NCI-H82 (cell line): ENCODE data around the gene PAAF1.
"Not testable (repeated sequence)": the region's sequence is repeated elsewhere in the genome, so short reads cannot be mapped to it uniquely, and the experiment has no call there.

Source experiments
- DNase-seq: peaks from one replicate; lab custom pipeline; 2025; lab: John Stamatoyannopoulos, UW

The PAAF1 gene

GRCh38 chr11:73876424-73877310 lies at the start of gene PAAF1, which contains the start of gene COA4:
PAAF1 (plus strand) TSS chr11:73876999; CDS start chr11:73877022, 23 bp downstream.
COA4 (minus strand) TSS chr11:73876846; CDS start chr11:73873378, 3,468 bp downstream.
- peak; percentile 98 for DNase-seq

GRCh38 chr11:73830261-73830660 lies 46.5 kb upstream of the PAAF1 start:
- no peak for DNase-seq

DNA sequence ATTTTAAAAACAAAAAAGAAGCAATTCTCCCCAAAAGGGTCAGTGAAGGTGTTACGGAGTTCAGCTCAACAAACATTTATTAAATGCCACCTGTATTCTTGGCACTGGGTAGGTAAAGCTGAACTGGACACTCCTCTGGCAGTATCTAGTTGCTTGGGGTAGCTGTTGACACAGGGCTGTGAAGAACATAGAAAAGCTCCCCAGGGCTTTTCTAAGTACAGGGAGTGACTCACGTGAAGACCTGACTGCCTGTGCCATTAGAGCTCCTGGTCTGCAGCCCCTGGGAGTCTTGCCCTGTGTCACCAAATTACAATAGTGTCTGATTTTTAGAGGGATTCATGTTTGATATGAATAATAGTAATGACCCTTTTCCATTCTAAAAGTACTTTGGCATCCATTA lies 43.7 kb upstream of the PAAF1 start:
- DNase-seq = no peak

DNA sequence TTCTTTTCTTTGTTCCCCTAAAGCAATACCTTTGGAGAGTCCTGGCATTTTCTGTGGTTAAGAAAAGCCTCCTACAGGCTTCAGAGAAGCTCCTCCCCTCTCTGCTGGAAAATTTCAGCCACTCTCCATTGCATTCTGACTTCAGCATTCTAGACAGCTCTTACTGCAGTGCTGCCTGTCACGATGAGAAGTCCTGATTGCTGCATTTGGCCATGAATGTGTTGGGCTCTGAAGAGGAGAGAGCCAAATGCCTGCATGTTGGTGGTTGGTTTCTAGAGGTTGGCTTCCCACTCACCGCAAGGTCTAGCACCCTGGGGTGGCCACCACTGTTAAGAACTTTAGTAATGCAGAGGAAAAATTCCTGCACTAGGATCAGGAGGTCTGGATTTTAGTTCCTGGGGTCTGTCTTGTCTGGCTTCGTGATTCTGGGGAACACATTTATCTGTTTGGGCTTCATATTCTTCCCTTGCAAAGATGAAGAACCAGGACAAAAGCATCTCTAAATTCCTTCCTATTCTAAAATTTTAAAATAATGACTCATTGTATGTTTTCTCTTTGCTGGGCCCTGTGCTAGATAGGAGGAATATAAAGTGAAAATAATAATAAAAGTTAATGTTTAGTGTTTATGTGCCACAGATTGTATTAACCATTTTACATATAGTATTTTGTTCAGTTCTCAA lies 38.2 kb upstream of the PAAF1 start:
- no peak for DNase-seq

- DNase-seq = no peak
Observed at GRCh38 chr11:73839123-73839457, 37.7 kb upstream of the PAAF1 start.

GRCh38 chr11:73851046-73851764 lies 25.6 kb upstream of the PAAF1 start:
- DNase-seq = no peak

- DNase-seq = no peak
Observed at GRCh38 chr11:73852049-73852448, 24.8 kb upstream of the PAAF1 start.

DNA sequence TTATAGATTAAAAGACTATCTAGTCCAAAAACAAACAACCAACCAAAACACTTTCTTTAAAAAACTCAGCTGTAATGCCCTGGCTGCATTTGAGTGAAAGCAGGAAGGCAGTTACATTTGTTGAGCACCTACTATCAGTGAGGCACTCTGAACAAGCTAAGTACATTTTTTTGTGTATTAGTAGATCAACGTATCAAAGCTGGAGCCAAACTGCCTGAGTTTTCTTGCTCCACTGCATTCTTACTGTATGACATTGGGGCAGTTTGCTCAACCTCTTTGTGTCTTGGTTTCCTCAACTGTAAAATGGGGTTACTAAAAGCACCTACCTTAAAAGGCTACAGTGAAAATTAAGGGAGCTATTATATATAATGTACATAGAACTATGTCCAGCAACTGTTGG lies 22.1 kb upstream of the PAAF1 start:
- no peak for DNase-seq

GRCh38 chr11:73856031-73856567 lies 20.7 kb upstream of the PAAF1 start:
- DNase-seq = no peak

DNA sequence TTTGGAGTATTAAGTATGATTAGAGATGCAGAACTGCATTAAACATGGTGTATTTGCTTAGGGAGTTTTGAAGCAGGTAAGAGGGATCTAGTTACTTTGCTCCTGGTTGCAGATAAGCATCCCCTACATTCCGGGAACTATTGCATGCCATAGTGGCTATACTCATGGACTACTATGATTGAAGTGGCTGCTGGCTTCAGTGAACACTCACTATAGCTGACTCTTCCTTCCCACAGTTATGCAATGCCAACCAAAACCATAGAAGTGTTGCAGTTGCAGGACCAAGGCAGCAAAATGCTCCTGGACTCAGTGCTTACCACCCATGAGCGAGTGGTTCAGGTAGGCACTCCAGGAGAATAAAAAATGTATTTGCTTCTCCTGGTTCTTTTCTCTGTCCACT lies 17.1 kb upstream of the PAAF1 start:
- DNase-seq = no peak

DNA sequence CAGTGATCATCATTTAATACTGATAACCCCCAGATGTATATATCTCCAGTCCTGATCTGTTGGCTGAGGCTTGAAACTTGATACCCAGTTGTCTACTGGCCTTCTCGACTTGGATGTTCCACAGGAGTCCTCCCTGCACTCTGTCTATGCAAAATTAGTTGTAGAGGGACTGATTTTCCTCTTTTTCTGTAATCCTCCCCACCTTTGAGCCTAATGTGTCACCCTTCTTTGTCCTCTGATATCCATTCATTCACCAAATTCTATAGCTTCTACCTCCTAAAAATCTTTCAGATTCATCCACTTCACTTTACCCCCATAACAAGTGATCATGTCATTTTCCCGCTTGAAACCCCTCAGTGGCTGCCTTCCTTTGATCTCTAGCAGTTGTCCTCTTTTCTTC lies 16.6 kb upstream of the PAAF1 start:
- no peak for DNase-seq

DNA sequence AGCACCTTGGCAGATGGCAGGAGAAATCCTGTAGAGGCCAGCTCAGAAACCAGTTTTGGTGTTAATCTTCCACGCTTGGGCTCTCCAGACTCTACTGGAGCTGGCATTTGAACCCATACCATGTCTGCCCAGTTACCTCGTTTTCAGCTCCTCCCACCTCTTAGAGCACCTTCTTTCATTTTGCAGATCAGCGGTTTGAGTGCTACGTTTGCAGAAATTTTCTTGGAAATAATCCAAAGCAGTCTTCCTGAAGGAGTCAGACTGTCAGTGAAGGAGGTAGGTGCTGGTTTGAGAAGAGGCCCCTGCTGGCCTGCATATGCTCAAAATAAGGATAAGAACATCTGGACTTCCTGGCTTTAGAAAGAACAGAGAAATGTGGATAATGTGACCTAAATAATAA lies 13.8 kb upstream of the PAAF1 start:
- DNase-seq = no peak

DNA sequence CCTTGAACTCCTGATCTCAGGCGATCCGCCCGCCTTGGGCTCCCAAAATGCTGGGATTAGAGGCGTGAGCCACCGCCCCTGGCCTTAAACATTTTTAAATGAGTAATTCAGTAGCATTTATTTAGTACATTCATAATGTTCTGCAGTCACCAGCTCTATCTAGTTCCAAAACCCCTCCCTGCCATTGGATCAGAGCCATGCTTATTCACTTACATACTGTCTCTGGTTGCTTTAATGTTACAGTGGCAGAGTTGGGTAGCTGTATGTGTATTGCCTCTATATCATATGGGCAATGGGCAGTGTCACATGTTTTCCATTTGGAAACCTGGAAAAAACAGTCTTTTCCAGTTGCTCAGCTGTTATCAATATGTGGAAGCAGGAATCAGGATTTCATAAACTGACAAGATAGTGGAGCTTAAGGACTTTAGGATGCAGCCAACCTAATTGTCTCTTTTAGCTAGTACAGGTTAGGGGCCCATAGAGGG lies 10.7 kb upstream of the PAAF1 start:
- DNase-seq = no peak

GRCh38 chr11:73866586-73866996 lies 10.2 kb upstream of the PAAF1 start:
- DNase-seq = peak; percentile 39

DNA sequence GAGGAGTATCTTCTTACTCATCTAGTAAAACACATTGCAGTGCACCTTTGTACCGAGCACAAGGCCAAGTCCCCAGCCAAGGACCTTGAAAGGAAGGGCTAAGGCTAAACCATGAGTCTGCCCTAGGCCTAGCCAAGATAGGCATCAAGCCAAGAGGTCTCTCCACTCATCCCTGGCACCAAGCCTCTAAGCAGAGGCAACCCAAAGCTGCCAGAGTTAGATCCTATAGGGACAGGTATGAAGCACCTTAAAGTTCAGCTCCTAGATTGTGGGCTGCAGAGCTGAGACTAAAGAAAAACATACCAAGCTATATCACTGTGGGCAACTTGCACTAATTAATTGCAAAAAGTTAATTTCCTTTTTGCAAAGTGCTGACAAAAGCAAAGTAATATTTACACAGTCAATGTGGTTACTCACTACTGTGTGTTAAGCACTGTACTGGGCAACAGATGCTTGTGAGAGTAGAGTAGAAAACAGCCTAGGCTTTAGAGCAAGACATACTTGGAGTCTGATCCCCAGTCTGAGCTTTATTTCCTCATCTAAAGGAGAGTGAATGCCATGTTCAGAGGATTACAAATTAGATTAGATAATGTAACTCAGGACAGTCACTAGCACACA lies 7.4 kb upstream of the PAAF1 start:
- peak; percentile 25 for DNase-seq

DNA sequence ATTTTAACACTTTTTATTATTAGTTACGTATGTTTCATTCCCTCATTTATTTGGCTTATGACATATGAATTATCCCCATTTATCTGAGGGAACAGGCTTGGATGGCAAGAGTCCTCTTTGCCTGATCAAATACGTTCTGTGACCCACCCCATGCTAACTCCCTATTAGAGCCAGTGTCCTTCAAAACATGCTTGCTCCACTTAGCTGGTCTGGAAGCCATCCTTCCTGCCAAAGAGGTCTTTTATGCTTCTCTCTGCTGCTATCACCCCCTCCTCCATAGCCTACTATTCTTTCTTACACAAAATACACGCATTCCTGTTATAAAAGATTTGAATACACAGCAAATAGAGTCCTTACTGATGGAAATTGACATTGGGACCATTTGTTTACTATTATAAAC lies 6.5 kb upstream of the PAAF1 start:
- no peak for DNase-seq

DNA sequence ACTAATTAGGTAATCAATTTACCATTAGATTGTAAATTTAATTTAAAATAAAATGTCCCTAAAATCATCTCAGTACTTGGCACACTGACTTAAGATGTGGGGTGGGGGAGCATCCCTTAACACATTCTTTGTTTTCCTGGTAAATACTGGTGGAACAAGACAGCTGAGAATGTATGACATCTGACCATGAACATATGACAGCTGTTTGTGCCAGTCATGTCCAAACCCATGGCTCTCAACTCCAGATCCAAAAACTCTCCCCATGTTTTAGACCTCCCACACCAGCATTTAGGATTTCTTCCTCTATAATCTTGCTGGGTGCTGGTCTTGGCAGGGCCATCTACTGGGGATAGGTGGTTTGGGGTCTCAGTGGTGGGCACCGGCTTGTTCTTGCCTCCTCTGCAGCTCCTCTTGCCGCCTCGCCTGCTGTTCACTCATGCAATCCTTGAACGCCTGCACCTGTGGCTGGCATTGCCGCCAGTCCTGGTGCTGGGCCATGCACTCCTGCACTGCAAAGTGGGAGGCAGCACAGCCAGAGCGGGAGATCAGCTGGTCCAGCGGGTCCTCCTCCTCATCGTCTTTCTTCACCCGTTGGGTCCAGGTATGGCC lies 3.9 kb upstream of the PAAF1 start:
- no peak for DNase-seq

DNA sequence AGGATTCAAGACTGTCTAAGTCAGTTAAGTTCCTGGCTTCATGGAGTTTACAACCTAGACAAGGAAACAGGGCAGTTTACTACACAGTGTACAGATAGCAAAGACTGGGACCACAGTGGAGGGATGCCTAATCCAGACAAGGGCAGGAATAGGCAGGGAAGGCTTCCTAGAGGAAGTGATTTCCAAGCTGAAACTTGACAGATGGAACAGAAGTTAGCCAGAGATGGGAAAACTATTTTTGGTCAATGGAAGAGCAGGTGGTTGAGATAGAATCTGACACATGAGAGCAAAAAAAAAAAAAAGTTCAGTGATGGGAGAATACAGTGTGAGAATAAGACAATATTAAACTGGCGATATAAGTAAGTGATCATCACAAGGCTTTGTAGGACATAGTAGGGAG lies 1.4 kb upstream of the PAAF1 start:
- no peak for DNase-seq

GRCh38 chr11:73875840-73876239 lies 959 bp upstream of the PAAF1 start:
- peak; percentile 28 for DNase-seq

GRCh38 chr11:73878771-73879170 lies 2.0 kb downstream of the PAAF1 start:
- DNase-seq = no peak

DNA sequence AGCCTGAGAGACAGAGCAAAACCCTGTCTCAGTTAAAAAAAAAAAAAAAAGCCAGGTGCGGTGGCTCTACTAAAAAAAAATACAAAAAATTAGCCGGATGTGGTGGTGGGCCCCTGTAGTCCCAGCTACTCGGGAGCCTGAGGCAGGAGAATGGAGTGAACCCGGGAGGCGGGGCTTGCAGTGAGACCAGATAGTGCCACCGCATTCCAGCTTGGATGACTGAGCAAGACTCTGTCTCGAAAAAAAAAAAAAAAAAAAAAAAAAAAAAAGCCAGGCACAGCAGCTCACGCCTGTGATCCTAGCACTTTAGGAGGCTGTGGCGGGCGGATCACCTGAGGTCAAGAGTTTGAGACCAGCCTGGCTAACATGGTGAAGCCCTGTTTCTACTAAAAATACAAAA lies 3.6 kb downstream of the PAAF1 start:
- DNase-seq = not testable (repeated sequence)
